Peyer's patch (tissue), 4 donors: ENCODE measurements around the gene OPRL1.

Experiments used
- POLR2A ChIP-seq, 2 donors: fragments of 450-650 bp; IDR thresholded peaks; one replicate each; pipeline ENCODE4 v1.5.1; 2017; ENCODE audit warnings: antibody characterized with exemption in 2 of 2, mild to moderate bottlenecking in 2 of 2, moderate library complexity in 2 of 2
- TF ChIP-seq, protein P1 (sequence below), 6 experiments: fragments of 450-650 bp in 4 of 6; fragments of 200-600 bp in 2 of 6; sonication (generic) in 1 of 6; IDR thresholded peaks; one replicate each; pipeline ENCODE4 v1.5.1; 2017 to 2019; ENCODE audit warnings: antibody characterized with exemption in 6 of 6, mild to moderate bottlenecking in 3 of 6, moderate library complexity in 1 of 6

GRCh38 chr20:64138276-64138815 is 58.5 kb downstream of the OPRL1 start:
- TF ChIP-seq, protein P1, sequence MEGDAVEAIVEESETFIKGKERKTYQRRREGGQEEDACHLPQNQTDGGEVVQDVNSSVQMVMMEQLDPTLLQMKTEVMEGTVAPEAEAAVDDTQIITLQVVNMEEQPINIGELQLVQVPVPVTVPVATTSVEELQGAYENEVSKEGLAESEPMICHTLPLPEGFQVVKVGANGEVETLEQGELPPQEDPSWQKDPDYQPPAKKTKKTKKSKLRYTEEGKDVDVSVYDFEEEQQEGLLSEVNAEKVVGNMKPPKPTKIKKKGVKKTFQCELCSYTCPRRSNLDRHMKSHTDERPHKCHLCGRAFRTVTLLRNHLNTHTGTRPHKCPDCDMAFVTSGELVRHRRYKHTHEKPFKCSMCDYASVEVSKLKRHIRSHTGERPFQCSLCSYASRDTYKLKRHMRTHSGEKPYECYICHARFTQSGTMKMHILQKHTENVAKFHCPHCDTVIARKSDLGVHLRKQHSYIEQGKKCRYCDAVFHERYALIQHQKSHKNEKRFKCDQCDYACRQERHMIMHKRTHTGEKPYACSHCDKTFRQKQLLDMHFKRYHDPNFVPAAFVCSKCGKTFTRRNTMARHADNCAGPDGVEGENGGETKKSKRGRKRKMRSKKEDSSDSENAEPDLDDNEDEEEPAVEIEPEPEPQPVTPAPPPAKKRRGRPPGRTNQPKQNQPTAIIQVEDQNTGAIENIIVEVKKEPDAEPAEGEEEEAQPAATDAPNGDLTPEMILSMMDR (IDR thresholded peaks at IDR 0.05), result no peak
- TF ChIP-seq POLR2A (IDR thresholded peaks at IDR 0.05), result no peak
